Stimulated activated CD8-positive, alpha-beta memory T cell treated with anti-CD3 and anti-CD28 coated beads, Interleukin-12 subunit alpha, Interleukin-12 subunit beta, amount 100 ng/mL, for 24 hours (primary cell): ENCODE measurements around the gene MT2A.

Experiments used
- DNase-seq: peaks from one replicate; pipeline ENCODE4 v3.0.0-alpha.2; 2020; ENCODE audit errors: extremely low read depth

The MT2A gene

DNA sequence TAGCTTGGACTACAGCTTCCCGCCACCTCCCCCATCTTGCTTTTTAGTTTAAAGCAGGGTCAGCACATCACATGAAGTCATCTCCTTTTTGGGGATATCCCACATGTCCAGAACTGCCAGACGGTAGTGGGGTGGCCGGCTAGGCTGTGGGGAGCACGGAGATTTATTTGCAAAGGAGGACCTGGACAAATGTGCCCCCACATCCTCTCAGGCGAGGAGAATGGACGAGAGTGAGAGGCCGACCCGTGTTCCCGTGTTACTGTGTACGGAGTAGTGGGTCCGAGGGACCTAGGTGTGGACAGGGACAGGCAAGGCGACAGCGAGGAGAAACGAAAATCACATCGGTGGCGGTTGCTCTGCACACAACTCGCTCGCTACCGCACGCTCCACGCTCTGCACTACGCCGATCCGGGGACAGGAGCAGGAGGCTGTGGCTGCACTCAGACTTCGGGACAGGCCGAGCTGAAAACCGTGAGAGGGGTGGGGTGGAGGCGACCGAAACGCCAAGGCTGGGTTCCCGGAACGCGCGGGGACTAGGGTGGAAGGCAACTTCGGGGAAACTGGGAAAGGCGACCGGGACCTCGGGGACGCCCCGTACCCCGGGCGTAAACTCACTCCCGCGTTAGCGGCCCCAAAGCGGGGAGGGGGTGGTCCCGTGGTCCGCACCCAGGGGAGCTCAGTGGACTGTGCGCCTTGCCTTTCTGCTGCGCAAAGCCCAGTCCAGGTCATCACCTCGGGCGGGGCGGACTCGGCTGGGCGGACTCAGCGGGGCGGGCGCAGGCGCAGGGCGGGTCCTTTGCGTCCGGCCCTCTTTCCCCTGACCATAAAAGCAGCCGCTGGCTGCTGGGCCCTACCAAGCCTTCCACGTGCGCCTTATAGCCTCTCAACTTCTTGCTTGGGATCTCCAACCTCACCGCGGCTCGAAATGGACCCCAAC, 29.7 kb downstream of the MT2A start, which contains the start of gene MT1A:
TSS of gene MT1A (plus strand) at position 853 of the 937 bp plus-strand sequence. CDS start at position 926, 73 bp downstream.
- no peak for DNase-seq

DNA sequence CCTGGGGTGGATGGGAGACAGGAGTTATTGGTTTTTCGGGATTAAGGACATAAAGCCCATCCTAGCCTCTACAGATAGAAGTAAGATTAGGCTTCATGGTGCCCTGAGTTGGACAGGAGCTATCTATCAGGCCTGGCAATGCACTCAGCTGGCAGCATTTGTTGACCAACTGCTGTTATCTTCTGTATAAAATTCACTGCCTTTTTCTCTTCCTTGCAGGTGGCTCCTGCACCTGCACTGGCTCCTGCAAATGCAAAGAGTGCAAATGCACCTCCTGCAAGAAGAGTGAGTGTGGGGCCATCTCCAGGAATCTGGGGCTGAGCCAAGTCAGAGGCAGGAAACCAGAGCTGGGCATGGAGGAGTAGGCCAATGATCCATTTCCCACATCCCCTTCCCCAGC, 30.7 kb downstream of the MT2A start:
- DNase-seq = no peak

DNA sequence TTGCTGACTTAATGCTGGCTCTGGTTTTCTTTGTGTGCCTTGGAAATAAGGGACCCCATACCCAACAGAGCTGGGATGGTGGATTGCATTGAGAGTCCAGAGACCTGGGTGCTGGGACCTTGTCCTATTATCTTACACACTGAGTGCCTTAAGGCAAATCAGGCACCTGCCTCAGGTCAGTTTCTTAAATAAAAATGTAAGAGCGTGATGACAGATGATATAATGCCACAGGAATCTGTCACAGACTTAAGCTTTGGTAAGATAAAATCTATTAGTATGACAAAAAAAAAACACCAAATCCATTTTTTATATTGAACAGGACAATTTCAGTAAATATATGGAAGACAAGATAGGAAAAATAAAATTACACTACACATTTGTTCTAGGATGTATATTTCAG, 31.7 kb downstream of the MT2A start:
- no peak for DNase-seq

DNA sequence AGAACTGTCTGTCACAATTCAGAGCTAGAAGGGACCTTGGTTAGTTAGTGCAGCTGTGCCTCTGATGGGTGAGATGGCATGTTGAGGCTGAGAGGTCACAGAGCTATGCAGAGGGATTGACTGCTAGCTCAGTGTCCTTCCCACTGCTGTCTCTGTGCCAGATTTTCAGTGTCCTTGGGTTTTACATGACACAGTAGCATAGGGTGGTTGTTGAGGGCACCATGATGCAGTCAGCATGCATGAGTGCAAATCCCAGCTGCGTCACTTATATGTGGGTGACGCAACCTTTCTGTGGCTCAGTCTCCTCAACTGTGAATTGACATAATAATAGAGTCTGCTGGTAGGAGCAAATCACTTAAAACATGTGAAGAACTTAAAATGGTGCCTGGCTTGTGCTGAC, 32.8 kb downstream of the MT2A start:
- DNase-seq = no peak

DNA sequence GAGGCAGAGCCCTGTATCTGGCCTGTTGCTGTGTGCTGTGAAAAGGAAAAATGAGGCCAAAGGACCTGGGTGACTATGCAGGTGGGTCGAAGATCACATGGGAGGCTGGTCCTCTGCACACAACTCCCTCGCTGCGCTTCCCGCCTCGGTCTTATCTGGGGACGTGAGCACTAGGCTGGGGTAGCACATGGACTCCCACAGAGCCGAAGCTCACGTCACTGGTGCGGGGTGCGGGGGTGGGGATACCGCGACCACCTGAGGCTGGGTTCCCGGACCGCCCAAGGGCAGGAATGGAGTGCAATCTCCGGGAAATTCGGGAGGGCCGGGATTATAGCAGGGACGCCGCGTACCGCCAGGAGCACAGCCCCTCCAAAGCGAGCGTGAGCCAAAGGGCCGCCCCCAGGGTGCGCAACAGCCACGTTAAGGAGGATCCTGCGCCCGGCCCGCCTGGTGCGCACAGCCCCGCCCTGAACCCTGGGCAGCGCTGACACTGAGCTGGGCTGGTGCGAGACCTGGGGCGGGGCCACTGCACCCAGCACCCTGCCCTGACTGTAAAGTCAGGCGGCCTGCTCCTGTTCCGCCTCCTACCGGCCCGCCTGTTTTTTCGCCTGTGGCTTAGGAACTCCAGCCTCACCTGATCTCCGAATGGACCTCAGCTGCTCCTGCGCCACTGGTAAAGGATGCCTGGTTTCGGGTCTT, 34.8 kb downstream of the MT2A start:
- peak; percentile 44 for DNase-seq

DNA sequence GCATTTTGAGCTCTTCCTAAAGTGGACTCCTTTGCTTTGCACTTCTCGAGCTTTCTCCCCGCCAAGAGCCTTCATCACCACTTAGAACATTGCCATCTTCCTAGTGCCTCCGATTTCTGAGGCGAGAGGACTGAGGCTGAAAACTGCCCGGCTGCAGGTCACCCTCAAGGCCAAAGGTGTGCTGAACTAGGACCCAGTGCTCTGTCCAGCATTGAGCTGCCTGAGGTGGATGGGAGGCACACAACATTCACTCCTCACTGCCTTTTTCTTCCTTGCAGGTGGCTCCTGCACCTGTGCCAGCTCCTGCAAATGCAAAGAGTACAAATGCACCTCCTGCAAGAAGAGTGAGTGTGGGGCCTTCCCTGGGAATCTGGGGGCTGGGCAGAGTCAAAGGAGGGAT, 35.4 kb downstream of the MT2A start:
- no peak for DNase-seq

DNA sequence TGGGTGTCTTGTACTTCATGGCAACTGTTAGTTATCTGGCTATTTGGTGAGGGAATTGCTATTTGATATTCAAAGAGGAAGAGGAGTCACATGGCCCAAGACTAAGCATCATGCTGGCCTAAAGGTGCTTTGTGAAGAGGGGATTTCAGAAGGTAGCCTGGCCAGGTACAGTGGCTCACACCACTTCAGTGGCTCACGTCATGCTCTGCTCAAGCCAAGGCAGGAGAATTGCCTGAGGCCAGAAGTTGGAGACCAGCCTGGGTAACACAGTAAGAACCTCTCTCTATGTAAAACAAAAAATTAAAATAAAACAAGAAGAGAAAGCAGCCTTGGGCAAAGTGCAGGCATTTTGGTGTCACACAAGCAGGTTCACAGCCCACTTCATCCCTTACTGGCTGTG, 36.9 kb downstream of the MT2A start:
- DNase-seq = no peak

DNA sequence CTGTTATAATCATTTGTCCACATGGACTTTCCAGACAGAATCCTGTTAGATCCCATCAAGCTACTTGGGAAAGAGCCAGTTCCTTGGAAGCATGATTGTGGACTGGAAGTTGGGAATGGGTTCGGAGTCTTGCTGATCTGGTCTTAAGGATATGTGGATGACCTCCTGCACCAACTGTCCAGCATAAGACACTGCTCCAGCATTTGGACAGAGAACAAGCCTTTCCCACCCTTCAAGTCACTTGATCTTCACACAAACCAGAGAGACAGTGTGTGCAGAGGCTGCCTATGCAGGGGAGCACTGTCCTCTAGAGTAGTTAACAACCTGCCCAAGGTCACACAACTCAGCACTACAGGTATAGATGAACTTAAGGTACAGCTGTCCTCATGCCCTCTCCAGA, 37.5 kb downstream of the MT2A start:
- DNase-seq = no peak

DNA sequence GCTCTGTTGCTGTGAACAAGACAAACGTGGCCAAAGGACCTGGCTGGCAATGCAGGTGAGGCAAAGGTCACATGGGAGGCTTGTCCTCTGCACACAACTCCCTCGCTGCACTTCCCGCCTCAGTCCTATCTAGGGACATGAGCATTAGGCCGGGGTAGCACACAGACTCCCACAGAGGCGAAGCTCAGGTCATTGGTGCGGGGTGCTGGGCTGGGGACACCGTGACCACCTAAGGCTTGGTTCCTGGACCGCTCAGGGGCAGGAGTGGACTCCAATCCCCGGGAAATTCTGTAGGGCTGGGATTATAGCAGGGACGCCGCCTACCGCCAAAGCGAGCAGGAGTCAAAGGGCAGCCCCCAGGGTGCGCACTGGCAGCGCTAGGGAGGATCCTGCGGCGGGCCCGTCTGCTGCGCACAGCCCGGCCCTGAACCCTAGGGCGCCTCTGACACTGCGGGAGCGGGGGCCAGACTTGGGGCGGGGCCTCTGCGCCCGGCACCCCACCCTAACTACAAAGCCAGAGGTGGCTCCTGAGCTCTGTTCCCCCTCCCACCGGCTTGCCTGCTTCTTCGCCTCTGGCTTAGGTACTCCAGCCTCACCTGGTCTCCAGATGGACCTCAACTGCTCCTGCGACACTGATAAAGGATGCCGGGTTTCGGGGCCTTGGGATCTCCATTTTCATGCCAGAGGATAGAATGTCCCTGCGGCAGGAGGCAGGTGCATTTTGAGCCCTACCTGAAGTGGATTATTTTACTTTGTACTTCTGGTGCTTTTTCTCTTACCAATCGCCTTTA, 39.5 kb downstream of the MT2A start:
- DNase-seq = no peak

DNA sequence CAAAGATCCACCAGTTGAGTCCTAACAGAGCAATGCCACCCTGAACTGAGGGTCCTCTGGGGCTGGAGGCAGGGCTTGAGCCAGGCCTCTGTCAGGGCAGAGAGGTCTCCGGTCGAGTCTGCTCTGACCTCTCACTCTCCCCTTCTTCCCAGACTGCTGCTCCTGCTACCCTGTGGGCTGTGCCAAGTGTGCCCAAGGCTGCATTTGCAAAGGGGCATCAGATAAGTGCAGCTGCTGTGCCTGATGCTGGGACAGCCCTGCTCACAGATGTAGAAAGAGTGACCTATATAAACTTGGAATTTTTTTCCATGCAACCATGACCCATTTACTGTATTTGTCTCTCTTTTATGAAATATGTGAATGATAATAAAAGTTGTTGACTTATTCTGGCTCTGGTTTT, 40.9 kb downstream of the MT2A start:
- no peak for DNase-seq

DNA sequence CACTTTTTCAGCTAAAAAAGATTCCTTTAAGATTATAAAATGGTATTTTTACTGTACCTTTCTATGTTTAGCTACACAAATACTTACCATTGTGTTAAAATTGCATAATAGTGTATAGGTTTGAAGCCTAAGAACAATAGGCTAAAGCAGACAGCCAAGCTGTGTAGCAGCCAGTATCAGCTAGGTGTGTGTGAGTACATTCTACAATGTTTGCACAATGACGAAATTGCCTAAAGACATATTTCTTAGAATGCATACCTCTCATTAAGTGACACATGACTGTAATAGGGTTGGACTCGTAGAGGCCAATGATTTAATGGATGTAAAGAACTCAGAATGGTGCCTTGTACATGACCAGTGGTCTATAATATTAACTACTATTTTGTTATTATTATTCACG, 41.4 kb downstream of the MT2A start:
- DNase-seq = no peak

DNA sequence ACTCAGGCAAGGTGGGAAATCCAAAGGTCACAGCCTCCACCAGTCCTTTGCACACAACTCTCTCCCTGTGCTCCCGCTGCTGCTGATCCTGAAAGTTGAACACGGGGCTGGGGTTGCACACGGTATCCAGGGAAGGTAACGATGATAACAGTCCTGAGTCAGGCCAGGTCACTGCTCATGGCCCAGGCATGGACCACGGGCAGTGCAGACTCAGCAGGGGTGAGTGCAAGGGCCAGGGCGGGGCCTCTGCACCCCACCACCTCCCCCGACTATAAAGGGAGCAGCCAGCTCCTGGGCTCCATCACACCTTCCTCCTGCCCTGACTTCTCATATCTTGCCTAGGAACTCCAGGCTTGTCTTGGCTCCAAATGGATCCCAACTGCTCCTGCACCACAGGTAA, 43.2 kb downstream of the MT2A start, which contains the start of gene MT1B:
TSS of gene MT1B (plus strand) at position 301 of the 400 bp plus-strand sequence. CDS start at position 369, 68 bp downstream.
- DNase-seq = no peak

DNA sequence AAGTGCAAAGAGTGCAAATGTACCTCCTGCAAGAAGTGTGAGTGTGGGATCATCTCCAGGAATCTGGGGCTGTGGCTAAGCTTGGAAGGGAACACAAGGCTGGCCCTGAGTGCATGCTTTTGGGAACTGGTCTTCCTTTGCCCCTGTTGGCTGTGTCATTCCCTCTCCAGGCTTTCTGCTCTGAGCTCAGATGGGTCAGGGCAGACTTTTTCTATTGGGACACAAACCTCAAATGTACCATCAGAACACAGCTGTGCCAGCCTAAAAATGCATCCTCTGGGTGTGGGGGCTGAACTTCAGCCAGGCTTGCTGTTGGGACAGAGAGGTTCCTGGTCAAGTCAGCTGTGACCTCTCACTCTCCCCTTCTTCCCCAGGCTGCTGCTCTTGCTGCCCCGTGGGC, 44.2 kb downstream of the MT2A start:
- no peak for DNase-seq

DNA sequence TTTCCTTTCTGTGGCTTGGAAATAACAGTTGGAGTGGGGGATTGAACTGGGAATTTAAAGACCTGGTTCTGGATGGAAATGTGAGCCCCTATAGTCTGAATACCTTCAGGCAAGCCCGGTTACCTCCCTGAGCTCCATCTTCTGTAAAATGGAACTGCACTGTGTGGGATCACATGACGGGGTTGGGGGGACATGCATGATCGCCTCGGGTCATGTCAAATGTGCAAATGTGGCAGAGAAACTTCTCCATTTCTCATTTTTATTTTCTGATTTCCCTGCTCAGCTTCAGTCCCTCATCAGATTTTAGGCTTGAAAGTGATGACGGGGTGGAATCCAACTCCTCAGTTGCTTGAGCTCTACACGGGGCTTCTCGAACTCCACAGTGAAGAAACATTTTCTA, 44.8 kb downstream of the MT2A start:
- DNase-seq = no peak

DNA sequence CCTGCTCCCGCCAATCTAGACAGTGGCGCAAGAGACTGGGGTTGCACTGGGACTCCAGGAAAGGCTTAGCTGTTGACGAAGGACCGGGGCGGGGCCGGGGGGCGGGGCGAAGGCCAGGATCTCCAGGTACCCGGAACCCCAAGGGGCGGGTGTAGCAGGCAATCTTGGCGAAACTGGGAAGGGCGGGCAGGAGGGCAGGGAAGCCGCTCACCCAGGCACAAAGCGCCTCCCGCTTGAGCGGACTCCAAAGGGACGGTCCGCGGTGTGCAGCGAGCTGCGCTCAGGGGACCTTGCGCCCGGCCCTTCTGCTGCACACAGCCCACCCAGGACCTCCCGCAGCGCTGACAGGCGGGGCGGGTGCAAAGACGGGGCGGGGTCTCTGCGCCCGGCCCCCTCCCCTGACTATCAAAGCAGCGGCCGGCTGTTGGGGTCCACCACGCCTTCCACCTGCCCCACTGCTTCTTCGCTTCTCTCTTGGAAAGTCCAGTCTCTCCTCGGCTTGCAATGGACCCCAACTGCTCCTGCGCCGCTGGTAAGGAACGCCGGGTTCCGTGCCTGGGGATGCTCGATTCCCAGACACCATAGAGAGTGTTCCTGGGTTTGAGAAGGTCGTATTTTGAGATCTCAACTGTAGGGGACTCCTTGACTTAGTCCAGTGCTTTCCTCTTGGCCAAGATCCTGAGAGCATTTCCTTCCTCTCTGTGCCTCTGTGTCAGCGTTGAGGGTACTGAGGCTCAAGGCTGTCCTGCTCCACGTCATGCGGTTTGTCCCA, 49.4 kb downstream of the MT2A start, which contains the start of gene MT1F:
TSS of gene MT1F (plus strand) at position 405 of the 772 bp plus-strand sequence. CDS start at position 505, 100 bp downstream.
- peak; percentile 41 for DNase-seq

DNA sequence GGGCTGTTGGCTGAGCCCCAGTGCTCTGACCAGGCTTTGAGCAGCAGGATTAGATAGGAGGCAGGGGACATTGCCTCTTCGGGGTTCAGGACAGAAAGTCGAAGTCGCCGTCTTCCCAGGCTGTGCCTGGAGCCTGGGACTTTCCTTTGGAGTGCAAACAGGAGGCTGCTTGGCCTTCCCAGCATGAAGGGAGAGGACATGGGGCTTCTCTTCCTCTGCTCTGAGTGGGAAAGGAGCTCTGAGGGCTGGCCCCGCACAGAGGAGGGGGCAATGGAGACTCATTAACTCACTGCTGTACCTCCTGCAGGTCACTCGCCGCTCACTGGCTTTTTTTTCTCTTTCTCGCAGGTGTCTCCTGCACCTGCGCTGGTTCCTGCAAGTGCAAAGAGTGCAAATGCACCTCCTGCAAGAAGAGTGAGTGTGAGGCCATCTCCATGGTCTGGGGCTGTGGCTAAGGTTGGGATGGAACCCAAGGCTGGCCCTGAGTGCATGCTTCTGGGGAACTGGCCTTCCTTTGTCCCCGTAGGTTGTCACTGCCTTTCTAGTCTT, 50.0 kb downstream of the MT2A start:
- no peak for DNase-seq
